DOHH2 (cell line): ENCODE data around the gene ACD.

ENCODE experiments used
- H3F3A ChIP-seq: fragments of 200-600 bp; sonication (generic), shearing (Covaris generic); 2 replicates; pipeline ENCODE4 v1.6.0; 2016; ENCODE audit warnings: antibody characterized with exemption, mild to moderate bottlenecking; ENCODE audit not compliant: control insufficient read depth, insufficient read depth
- H3K27ac ChIP-seq: fragments of 200-600 bp; sonication (generic); 2 replicates; pipeline ENCODE4 v1.5.1; 2014; ENCODE audit warnings: low read depth, mild to moderate bottlenecking, low read length, moderate library complexity
- H3K27me3 ChIP-seq: fragments of 200-600 bp; sonication (generic); 2 replicates; pipeline ENCODE4 v1.6.1; 2014; ENCODE audit warnings: mild to moderate bottlenecking, low read length, mixed read lengths; ENCODE audit not compliant: control insufficient read depth
- H3K36me3 ChIP-seq: fragments of 200-600 bp; sonication (generic); 2 replicates; pipeline ENCODE4 v1.6.1; 2014; ENCODE audit warnings: mild to moderate bottlenecking, low read length, moderate library complexity, mixed read lengths; ENCODE audit not compliant: control insufficient read depth
- H3K4me1 ChIP-seq: fragments of 200-600 bp; sonication (generic); 2 replicates; pipeline ENCODE4 v1.6.1; 2014; ENCODE audit warnings: mild to moderate bottlenecking, low read length, mixed read lengths; ENCODE audit not compliant: control insufficient read depth
- H3K4me2 ChIP-seq: fragments of 200-600 bp; sonication (generic); 2 replicates; pipeline ENCODE4 v1.6.0; 2014; ENCODE audit warnings: mild to moderate bottlenecking, low read length, moderate library complexity
- H3K4me3 ChIP-seq: fragments of 200-600 bp; sonication (generic); 2 replicates; pipeline ENCODE4 v1.5.1; 2014; ENCODE audit warnings: mild to moderate bottlenecking, low read length, mixed read lengths
- H3K79me2 ChIP-seq: fragments of 200-600 bp; sonication (generic); 2 replicates; pipeline ENCODE4 v1.6.1; 2014; ENCODE audit warnings: mild to moderate bottlenecking, low read length, mixed read lengths; ENCODE audit not compliant: control insufficient read depth
- H3K9me2 ChIP-seq: fragments of 200-600 bp; sonication (generic); replicated peaks from 2 replicates; pipeline ENCODE4 v1.6.1; 2014; ENCODE audit warnings: mild to moderate bottlenecking, low read length, mixed read lengths; ENCODE audit not compliant: control insufficient read depth
- H3K9me3 ChIP-seq: fragments of 200-600 bp; sonication (generic); 2 replicates; pipeline ENCODE4 v1.6.1; 2014; ENCODE audit warnings: antibody characterized with exemption, low read length, mixed read lengths; ENCODE audit not compliant: control insufficient read depth, insufficient read depth
- H4K20me1 ChIP-seq: fragments of 200-600 bp; sonication (generic); 2 replicates; pipeline ENCODE4 v1.6.0; 2014; ENCODE audit warnings: low read depth, mild to moderate bottlenecking, antibody characterized with exemption, low read length, moderate library complexity; ENCODE audit not compliant: control insufficient read depth, insufficient read depth
- CTCF ChIP-seq: fragments of 200-600 bp; sonication (generic); IDR thresholded peaks from one replicate; pipeline ENCODE4 v1.5.1; 2014; ENCODE audit warnings: antibody characterized with exemption, mild to moderate bottlenecking, low read depth, low read length; ENCODE audit not compliant: poor library complexity, severe bottlenecking
- EZH2phosphoT487 ChIP-seq: fragments of 200-600 bp; sonication (generic); IDR thresholded peaks from 2 replicates; pipeline ENCODE4 v1.6.1; 2017; ENCODE audit warnings: borderline replicate concordance, mild to moderate bottlenecking, antibody characterized with exemption, low read length, moderate library complexity, mixed read lengths

Gene ACD

DNA sequence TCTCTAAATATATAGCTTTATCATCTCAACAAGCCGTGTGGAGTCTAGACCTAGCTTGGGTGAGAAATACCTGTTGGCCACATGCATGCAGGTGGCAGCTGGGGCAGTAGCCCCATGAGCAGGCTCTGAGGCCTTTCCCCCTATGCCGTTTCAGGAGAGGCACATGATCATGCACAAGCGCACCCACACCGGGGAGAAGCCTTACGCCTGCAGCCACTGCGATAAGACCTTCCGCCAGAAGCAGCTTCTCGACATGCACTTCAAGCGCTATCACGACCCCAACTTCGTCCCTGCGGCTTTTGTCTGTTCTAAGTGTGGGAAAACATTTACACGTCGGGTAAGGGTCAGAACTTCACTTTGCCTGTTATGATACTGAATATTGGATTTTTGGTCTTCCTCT, 31.8 kb downstream of the ACD start:
- no peaks in the 10 kb centered on the region for H3K9me2 ChIP-seq
- peaks cover 14% of the 10 kb centered on the region for H3K79me2 ChIP-seq
- H3K4me1 ChIP-seq: no peaks in the 10 kb centered on the region
- H3F3A ChIP-seq: no peaks in the 10 kb centered on the region
- TF ChIP-seq CTCF (no peak), EZH2phosphoT487 (no peak)
- H3K27ac ChIP-seq: no peak overlapping the region
- H3K4me3 ChIP-seq: no peak overlapping the region
- no peak overlapping the region for H3K4me2 ChIP-seq
- peaks cover 81% of the 10 kb centered on the region for H3K36me3 ChIP-seq
- no peaks in the 10 kb centered on the region for H3K27me3 ChIP-seq
- H3K9me3 ChIP-seq: no peaks in the 10 kb centered on the region
- no peaks in the 10 kb centered on the region for H4K20me1 ChIP-seq

GRCh38 chr16:67613808-67614207, 46.3 kb downstream of the ACD start:
- Histone ChIP-seq H3K79me2 (peaks cover 33% of the 10 kb centered on the region), H4K20me1 (no peaks in the 10 kb centered on the region), H3K4me2 (no peak overlapping the region), H3K27ac (no peak overlapping the region), H3F3A (no peaks in the 10 kb centered on the region), H3K36me3 (peaks cover 84% of the 10 kb centered on the region), H3K4me3 (no peak overlapping the region), H3K9me3 (no peaks in the 10 kb centered on the region), H3K9me2 (no peaks in the 10 kb centered on the region), H3K4me1 (no peaks in the 10 kb centered on the region), H3K27me3 (no peaks in the 10 kb centered on the region)
- TF ChIP-seq EZH2phosphoT487: no peak
- TF ChIP-seq CTCF: peak; percentile 50

- H3F3A ChIP-seq: peaks cover 3% of the 10 kb centered on the region; the same call in 1 of the 2 replicates
- H3K79me2 ChIP-seq: peaks cover 84% of the 10 kb centered on the region
- H4K20me1 ChIP-seq: no peaks in the 10 kb centered on the region
Measured at GRCh38 chr16:67608364-67608763, 51.7 kb downstream of the ACD start.

More at GRCh38 chr16:67608364-67608763, 51.7 kb downstream of the ACD start:
- no peak overlapping the region for H3K4me3 ChIP-seq
- no peak overlapping the region for H3K27ac ChIP-seq
- no peaks in the 10 kb centered on the region for H3K27me3 ChIP-seq
- no peaks in the 10 kb centered on the region for H3K9me2 ChIP-seq
- no peaks in the 10 kb centered on the region for H3K9me3 ChIP-seq
- TF ChIP-seq CTCF: no peak
- no peak overlapping the region for H3K4me2 ChIP-seq
- H3K36me3 ChIP-seq: peaks cover 52% of the 10 kb centered on the region
- peaks cover 8% of the 10 kb centered on the region for H3K4me1 ChIP-seq
